GM19043 (cell line): ENCODE measurements around the gene LIN37.

Experiments used
- ATAC-seq: cut with Tn5 transposase; IDR thresholded peaks from one replicate; pipeline ENCODE4 v1.9.1; 2021; ENCODE audit warnings: low read depth; ENCODE audit not compliant: unreplicated experiment

Gene LIN37

DNA sequence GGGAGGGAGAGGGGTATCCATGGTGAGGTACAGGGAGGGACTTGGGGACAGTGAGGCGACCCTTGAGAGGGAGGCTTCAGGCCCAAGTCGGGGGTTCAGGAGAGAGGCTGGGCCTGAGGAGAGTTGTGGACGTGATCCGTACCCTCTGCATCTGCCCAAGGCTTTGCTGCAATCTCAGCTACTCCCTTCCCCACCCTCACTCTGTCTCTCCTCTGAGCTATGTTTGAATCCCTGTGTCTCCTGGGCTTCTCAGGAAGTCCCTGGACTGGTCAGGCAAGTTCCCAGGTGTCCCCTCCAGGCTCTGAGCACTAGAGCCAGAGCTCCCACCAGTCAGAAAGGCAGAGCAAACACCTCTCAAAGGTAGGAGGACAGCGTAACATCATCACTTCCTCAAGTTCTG is 1.8 kb downstream of the LIN37 start:
- ATAC-seq: no peak

DNA sequence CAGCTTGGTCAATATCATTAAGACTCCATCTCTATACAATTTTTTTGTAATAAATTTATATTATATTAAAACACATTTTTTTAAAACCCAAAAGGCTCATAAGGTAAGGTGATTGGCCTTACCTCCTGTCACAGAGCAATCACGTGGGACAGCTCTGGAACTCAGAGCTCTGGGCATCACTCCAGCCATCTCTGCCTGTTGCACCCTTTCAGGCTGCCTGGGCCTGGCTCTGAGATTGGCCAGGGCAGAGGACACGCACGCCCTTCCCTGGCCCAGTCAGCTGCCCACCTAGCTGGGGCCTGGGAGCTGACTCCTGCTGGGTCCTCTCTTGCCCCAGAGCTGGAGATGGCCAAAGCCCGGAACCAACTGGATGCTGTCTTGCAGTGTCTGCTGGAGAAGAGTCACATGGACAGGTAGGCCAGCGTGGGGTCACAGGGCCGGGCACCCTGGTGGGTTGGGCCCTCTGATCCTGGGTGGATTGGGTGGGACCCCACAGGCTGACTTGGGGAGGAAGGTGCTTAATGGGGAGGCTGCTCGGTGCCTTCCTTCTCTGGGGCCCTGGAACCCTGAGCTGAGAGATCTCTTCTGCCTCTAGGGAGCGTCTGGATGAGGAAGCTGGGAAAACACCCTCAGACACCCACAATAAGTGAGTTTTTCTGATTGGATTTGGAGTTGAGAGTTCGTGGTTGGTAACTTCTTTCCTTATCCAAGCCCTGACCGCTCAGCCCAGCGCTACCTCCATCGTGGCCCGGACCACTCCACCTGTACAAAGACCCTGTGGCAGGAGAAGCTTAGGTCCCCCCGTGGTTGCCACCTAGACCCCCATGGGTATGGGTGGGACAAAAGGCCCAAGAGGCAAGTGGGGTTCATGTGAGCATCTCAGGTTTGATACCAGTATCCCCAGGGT is 3.7 kb downstream of the LIN37 start:
- no peak for ATAC-seq

DNA sequence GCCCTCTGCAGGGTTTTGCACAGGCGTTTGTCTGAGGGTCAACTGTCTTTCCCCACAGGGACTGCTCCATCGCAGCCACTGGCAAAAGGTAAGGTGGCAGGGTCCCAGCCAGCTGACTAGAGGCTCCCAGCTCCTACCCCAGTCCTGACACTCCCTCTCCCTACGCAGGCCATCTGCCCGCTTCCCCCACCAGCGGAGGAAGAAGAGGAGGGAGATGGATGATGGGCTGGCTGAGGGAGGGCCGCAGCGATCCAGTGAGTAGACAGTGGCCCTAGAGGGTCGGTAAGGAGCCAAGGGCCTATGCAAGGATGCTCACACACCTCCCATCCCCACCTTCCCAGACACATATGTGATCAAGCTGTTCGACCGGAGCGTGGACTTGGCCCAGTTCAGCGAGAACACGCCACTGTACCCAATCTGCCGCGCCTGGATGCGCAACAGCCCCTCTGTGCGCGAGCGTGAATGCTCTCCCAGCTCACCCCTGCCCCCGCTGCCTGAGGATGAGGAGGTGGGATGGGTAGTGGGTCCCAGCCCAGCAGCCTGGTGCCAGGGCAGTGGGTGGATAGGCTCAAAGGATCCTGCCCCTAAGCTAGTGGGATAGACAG is 4.5 kb downstream of the LIN37 start:
- no peak for ATAC-seq

DNA sequence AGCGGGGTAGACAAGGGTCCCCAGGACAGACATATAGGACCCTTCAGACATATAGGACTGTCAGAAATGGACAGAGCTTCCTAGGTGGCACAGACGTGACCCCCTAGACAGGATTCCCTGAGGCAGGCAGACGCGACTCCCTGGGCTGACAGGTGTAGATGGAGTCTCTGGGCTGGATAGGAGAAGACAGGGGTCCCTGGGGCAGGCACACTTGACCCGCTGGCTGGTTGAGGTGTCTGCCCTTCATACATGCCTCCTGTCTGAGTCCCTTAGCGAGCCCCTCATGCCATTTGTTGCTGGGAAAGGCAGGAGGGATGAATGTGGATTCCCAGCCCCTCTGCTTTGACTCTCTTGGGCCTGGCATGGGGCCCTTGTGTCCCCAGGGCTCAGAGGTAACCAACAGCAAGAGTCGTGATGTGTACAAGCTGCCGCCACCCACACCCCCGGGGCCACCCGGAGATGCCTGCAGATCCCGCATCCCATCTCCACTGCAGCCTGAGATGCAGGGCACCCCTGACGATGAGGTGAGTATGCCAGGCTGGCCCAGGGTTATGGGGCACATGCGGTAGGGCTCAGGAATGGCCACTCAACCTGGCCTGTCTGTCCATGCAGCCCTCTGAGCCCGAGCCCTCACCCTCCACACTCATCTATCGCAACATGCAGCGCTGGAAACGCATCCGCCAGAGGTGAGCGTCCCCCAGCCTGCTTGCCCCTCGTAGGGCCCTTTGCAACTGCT is 5.4 kb downstream of the LIN37 start:
- no peak for ATAC-seq

DNA sequence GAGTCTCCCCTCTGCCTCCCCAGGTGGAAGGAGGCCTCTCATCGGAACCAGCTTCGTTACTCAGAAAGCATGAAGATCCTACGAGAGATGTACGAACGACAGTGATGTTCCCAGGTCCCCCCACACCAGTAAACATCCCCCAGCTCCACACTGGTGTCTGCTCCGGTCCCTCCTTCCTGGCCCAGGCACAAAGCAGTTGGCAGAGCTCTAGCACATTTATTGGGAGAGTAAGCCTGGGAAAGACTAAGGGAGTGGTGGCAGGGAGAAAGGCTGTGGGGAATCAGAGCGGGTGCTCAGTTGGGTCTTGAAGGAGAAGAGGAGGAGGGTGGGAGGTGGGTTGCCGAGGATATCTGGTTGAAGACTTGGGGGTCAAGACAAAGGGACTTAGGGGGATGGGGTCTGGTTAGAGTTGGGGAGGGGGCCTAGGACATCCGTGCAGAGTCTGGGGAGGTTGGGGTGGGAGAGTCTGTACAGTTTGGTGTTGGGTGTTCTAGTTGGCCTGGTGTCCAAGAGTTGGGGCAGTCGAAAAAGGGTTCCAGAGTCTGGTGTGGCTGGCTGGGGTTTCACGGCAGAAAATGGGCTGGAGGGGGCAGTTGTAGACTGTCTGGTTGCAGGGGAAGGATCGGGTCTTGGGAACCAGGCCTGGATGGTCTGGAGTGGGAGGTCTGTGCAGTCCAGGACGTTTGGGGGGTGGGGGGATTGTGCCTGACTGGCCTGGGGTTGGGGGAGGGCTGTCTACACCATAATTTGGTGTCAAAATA is 6.2 kb downstream of the LIN37 start:
- ATAC-seq: no peak

DNA sequence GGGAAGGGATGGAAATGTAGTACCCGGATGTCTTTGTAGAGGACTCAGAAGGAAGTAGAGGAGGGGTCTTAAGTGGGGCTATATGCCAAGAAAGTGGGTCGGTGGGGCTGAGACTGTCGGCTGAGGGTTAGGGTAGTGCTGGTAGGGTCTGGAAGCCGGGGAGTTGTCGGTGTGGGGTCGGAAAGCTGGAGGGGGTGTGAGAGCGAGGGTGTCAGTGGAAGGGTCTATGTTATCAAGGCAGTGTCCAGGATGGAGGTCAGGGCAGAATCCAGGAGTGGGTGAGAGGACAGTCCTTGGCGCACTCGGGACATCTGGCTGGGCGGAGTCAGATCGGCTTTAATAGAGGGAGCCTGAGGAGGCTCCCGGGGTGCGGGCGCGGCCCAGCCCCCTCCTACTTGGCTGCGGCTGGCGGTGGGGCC is 6.8 kb downstream of the LIN37 start:
- no peak for ATAC-seq

DNA sequence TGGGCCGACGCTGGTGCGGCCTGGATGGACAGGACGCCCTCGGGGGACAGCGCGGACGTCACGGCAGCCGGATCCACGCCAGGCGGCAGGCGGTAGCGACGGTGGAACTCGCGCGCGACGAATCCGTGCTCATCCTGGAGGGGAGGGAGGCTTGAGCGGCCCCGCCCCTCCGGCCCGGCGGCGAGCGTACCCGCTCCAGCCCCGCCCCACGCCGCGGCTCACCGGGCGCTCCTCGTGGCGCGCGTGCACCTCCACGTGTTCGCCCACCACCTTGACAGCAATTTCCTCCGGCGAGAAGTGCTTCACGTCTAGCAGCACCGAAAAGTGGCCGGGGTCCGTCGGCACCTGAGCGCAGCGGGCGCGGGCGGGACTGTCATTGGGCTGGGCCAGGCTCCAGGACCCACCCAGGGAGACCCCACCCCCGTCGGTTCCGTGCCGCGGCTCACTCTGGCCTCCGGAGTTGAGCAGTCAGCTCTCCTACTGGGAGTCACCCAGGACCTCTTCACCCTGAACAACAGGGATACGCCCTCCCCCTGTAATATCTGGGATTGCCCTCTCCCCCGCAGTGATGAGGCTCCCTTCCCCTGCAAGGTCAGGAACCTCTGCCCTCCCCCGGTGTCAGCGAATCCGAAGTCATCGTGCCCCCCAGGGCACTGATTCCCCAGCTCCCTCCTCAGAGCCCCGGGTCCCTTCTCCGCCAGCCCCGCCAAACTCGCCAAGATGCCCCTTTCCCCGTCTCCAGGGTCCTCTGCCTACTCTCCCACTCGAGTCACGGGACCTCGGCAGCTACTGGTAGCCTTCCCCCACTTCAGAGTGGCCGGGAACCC is 7.4 kb downstream of the LIN37 start:
- ATAC-seq: no peak

DNA sequence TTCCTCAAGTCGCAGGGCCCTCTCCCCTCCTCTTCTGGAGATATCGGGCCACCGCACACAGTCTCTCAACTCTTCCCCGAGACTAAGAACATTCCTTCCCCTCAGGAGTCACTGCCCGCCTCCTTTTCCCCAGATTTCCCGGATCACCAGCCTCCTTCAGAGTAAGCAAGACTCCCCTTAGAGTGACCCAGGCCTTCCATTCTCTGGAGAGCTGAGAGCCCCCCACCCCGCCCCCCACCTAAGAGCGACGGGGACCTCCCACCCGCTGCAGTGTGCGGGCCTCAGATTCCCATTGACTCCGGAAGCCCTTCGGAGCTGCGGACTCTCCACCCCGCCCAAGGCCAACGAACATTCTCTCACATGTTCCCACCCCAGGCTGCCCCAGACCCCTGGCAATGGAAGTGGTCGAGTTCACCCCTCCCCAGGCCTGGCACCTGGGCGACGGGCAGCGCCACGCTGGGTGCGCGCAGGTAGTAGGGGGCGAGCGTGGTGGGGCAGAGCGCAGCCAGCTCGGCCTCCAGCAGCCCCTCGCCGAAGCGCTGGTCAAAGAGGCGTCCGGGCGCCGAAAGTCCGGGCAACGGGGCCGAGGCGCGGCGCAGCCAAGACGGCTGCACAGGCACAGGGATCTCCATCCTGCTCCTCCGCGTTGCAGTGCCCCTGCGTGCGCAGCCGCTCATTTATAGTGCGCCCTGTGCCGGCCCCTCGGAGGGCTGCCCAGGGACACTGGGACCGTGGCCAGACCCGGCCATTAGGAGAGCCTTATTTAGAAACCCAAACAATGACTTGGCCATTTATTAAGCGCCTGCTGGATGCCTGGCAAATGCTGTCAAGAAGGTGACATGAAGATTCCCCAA is 8.2 kb downstream of the LIN37 start, which contains the start of gene HSPB6:
Gene HSPB6 (minus strand): TSS at position 653 of the 854 bp plus-strand sequence. CDS start 21 bp downstream, at position 632.
- no peak for ATAC-seq

DNA sequence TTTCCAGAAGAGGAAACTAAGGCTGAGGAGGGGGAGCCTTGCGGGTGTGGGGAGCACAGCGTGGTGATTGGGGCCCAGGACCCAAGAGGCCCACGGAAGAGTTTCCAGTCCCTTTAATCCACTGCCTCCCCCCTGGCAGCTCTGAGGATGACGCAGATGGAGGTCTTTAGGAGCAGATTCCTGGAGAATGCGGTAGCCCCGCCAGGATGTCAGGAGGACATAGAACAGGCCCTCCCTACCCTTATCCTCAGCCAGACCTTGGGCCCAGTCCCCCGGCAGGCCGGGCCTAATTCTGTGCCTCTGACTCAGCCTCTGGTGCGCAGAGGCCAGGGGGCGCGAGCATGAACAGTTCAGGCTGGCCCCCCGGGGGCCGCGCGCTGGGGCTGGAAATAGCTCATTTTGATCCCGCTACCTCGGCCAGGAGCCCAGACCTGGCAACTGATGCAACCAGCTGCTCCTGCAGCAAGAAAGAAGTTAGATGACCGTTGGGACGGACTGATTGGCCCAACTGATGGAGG is 8.9 kb downstream of the LIN37 start:
- ATAC-seq: no peak

DNA sequence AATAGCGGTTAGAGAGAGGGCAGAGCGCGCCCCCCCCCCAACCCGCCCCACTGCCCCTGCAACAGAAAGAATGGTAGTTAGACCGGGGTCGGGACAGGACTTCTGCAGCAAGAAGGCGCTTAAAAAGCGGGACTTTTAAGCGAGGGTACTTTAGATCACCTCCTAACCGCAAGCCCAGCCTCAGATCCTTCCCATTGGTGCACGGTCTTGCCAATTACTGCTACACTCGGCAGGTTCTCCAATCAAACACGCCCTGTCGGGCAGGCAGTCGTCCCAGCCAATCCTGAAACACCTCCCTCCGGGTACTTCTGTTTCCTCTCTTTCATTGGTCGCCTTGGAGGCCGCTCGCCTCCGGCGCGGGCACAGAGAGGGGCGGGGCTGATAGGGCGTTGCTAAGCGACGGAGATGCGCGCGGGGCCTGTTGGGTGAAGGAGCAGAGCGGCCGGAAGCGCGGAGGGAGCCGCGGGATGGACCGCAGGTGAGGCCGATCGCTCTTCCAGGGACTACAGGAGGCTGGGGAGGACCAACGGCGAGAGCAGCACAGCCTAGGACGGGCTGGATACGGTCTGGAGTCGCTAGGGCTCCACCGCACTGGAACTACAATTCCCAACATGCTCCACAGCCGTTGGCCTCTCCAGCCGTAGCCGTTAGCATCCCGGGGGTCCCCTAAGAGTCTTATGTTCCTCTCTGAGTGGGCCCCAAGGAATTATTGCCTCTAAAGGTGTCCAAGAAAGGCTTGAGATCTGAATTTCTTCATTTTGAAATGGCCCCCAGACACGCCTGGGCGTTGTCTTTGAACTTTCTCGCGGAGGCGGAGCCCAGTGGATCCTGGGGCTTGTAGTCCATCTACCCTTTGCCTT is 9.6 kb downstream of the LIN37 start, which contains the start of gene PROSER3:
Gene PROSER3 (plus strand): TSS at position 428 of the 860 bp plus-strand sequence. CDS start 40 bp downstream, at position 468.
- ATAC-seq: peak; percentile 99

DNA sequence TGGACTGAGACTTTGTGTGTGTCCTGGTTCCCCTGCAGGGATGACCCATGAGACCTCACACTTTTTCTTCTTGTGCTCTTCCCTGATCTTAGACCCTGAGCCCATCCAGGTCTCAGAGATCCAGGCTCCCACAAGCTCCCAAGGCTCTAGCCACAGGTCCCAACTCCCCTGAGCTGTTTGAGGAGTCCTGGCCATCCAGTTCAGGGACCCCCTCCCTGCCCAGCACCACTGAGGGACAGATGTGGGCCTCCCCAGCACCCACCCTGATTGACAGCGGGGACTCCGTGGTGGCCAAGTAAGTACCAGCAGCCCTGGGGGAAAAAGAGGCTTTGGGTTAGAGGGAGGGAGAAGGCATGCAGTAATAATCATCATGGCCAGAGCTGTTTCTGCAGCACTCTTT is 11.3 kb downstream of the LIN37 start:
- ATAC-seq: no peak

DNA sequence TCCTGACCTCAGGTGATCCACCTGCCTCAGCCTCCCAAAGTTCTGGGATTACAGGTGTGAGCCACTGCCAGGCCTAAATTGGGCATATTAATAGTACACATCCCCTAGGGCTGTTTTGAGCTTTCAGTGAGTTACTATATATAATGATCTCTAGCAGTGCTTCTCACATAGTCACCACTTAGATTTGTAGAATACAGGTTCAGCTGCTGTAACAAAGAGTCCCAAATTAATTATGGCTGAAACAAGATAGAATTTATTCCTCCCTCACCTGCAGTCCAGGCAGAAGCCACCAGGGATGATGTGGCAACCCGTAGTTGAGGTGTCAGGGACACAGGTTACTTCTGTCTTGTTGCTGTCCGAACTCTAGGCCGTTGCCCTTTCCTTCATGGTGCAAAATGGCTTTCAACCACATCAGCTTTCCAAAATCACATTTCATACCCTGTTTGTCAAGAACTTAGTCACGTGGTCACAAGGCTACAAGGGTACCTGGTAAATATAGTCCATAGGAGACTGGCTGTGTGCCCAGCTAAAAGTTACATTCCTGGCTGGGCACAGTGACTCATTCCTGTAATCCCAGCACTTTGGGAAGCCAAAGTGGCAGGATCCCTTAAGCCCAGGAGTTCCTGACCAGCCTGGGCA is 12.5 kb downstream of the LIN37 start:
- ATAC-seq: no peak

DNA sequence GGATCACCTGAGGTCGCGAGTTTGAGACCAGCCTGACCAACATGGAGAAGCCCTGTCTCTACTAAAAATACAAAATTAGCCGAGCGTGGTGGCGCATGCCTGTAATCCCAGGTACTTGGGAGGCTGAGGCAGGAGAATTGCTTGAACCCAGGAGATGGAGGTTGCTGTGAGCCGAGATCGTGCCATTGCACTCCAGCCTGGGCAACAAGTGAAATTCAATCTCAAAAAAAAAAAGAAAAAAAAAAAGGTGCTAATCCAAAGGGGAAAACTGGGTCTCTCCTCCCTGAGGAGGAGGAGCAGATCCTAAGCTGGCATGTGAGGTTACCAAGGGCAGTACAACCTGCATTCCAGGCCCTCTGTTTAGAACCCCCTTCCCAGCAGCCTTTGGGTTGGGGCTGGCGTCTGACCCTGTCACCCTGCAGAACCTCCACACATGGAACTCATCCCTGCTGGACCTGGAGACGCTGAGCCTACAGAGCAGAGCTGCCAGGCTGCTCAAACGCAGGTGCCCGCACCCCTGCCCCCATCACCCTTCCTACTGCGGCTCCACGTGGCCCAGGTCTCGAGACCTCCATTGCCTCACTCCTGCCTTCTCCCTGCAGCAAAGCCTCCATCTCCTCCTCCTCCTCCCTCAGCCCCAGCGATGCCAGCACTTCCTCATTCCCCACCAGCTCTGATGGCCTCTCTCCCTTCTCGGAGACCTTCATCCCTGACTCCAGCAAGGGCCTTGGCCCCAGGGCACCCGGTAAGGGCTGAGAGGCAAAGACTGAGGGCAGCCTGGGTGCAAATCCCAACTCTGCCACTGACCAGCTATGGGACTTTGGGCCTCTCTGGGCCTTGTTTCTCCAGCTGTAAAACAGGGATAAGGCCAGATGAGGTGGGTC is 16.3 kb downstream of the LIN37 start:
- ATAC-seq: no peak

DNA sequence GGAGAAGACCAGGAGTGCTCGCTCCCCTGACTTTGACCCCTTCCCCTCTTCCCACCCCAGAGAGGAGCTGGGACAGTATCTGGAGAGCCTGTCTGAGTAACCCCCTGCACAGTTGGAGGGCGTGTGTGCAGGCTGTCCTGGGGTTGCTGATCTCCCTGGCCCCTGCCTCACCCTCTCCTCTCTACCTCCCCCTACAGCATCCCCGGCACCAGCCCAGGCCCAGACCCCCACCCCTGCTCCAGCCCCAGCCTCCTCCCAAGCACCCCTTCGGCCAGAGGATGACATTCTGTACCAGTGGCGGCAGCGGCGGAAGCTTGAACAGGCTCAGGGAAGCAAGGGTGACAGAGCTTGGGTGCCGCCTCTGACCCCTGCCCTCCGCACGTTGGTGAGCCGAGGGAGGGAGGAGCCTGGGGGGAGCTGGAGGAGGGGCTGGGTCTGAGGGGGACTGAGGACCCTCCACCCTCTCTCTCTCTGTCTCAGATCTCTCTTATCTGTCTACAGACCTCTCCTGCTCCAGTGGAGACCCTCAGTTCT is 18.3 kb downstream of the LIN37 start:
- no peak for ATAC-seq

DNA sequence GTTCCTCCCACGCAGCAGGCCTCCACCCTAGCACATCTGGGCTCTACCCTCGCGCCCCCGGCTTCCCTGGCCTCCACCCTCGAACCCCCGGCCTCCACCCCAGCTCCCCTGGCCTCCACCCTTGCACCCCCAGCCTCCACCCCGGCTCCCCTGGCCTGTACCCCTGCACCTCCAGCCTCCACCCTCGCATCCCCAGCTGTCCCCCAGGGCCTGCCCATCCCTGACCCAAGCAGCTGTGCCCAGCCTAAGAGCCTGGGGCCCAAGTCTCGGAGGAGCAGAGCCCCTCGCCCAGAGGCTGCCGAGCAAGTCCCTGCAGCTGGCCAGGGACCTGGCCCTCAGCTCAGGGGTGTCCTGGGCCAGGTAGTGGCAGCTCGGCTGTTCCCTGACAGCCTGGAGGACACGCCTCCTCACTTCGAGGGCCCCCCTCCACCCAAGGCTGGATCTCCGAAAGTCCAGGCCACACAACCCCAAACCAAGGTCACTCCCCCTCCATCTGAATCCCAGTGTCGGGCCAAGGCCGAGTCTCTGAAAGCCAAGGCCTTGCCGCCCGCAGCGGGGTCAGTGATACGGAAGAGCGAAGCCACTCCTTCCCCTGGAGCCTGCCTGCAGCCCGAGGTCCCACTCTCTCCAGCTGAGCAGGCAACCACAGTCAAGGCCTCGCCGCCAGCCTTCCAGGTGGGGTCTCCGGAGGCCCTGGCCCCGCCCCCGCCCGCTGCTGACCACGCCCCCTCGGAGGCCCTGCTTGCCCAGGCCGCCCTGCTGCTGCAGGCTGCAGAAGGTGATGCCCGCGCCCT is 19.1 kb downstream of the LIN37 start:
- no peak for ATAC-seq
